Endothelial cell of umbilical vein (primary cell): Measurements from ENCODE around the gene SIVA1. TPM values are rescaled to one million over a fixed set of nuclear protein-coding genes. Genes with fewer than 3 reads are reported as not detected.

Source experiments
- BruUV-seq: library from RNA; stranded (reverse); fragments of 400-500 nt; replicated peaks from 2 replicates; lab custom pipeline; 2021; lab: Mats Ljungman, UMichigan
- CTCF ChIA-PET: fragments of 300-600, 350-600 bp; sonication (Branson Sonifier 250); formaldehyde crosslinking; loops from one replicate; lab custom pipeline; 2021; ENCODE audit warnings: antibody characterized with exemption, inconsistent platforms; lab: Charles Lee
- POLR2A ChIA-PET: fragments of 300-600, 350-600 bp; sonication (Branson Sonifier 250); formaldehyde crosslinking; loops from one replicate; lab custom pipeline; 2021; ENCODE audit warnings: antibody characterized with exemption, inconsistent platforms; lab: Charles Lee
- DNase-seq: peaks from one replicate; pipeline ENCODE4 v3.0.0-alpha.2; 2011; ENCODE audit warnings: low read depth, low spot score
- FAIRE-seq: peaks from 2 replicates; lab custom pipeline; 2011; peaks lifted over from hg19 to GRCh38; lab: Jason Lieb, UNC
- H2AFZ ChIP-seq: 2 replicates; pipeline ENCODE4 v1.6.0; 2012; ENCODE audit warnings: low read depth, low read length, control low read depth, inconsistent platforms
- H3K27ac ChIP-seq: 2 replicates; pipeline ENCODE4 v1.5.1; 2011; ENCODE audit warnings: low read depth, mild to moderate bottlenecking, control low read depth, low read length, moderate library complexity; ENCODE audit not compliant: insufficient read depth
- H3K27me3 ChIP-seq, 2 experiments: 2 replicates each; pipeline versions ENCODE4 v1.6.0 to v1.6.1; 2011; ENCODE audit warnings: low read length in 2 of 2, mixed read lengths in 1 of 2; ENCODE audit not compliant: control insufficient read depth in 2 of 2, insufficient read depth in 2 of 2
- H3K36me3 ChIP-seq, 2 experiments: 2 replicates in 1 of 2; 3 replicates in 1 of 2; pipeline ENCODE4 v1.5.1; 2011; ENCODE audit warnings: low read length in 2 of 2, mild to moderate bottlenecking in 1 of 2, moderate library complexity in 1 of 2; ENCODE audit not compliant: control insufficient read depth in 2 of 2, insufficient read depth in 2 of 2; ENCODE audit errors: extremely low read depth in 1 of 2
- H3K4me1 ChIP-seq: 3 replicates; pipeline ENCODE4 v1.5.1; 2011; ENCODE audit warnings: mild to moderate bottlenecking, low read length; ENCODE audit not compliant: control insufficient read depth, insufficient read depth; ENCODE audit errors: extremely low read depth
- H3K4me2 ChIP-seq: 2 replicates; pipeline ENCODE4 v1.6.1; 2011; ENCODE audit warnings: low read length, control low read depth, mixed read lengths; ENCODE audit not compliant: insufficient read depth
- H3K4me3 ChIP-seq, 3 experiments: fragments of 200-600 bp in 1 of 3; sonication (generic), shearing (Covaris generic) in 1 of 3; replicated peaks in 1 of 3; 2 replicates each; pipeline ENCODE4 v1.5.1; 2011 to 2016; ENCODE audit warnings: control low read depth in 3 of 3, low read length in 3 of 3, mild to moderate bottlenecking in 2 of 3, inconsistent platforms in 1 of 3, low read depth in 1 of 3, moderate library complexity in 1 of 3; ENCODE audit not compliant: insufficient read depth in 1 of 3
- H3K79me2 ChIP-seq: 2 replicates; pipeline ENCODE4 v1.6.0; 2012; ENCODE audit warnings: low read length, inconsistent platforms; ENCODE audit not compliant: control insufficient read depth, insufficient read depth
- H3K9ac ChIP-seq: replicated peaks from 2 replicates; pipeline ENCODE3; 2011; ENCODE audit warnings: low read length, control low read depth; ENCODE audit not compliant: insufficient read depth; ENCODE audit errors: extremely low read depth
- H3K9me1 ChIP-seq: replicated peaks from 3 replicates; pipeline ENCODE4 v1.6.0; 2011; ENCODE audit warnings: mild to moderate bottlenecking, low read length; ENCODE audit not compliant: control insufficient read depth, insufficient read depth; ENCODE audit errors: extremely low read depth
- H3K9me3 ChIP-seq: replicated peaks from 2 replicates; pipeline ENCODE4 v1.5.1; 2012; ENCODE audit warnings: low read length, inconsistent platforms; ENCODE audit not compliant: control insufficient read depth, insufficient read depth
- H4K20me1 ChIP-seq: replicated peaks from 2 replicates; pipeline ENCODE3; 2011; ENCODE audit warnings: mild to moderate bottlenecking, low read length; ENCODE audit not compliant: control insufficient read depth, insufficient read depth; ENCODE audit errors: extremely low read depth
- EZH2 ChIP-seq: IDR thresholded peaks from 2 replicates; pipeline ENCODE4 v1.6.1; 2012; ENCODE audit warnings: borderline replicate concordance, low read depth, mild to moderate bottlenecking, moderate library complexity, low read length, inconsistent platforms; ENCODE audit not compliant: severe bottlenecking
- FOS ChIP-seq: IDR thresholded peaks from 2 replicates; pipeline ENCODE4 v1.6.1; 2011; ENCODE audit warnings: mild to moderate bottlenecking, low read length, moderate library complexity, borderline replicate concordance; ENCODE audit not compliant: insufficient read depth
- GATA2 ChIP-seq: IDR thresholded peaks from 2 replicates; pipeline ENCODE4 v1.7.0; 2011; ENCODE audit warnings: low read depth, mild to moderate bottlenecking, moderate library complexity, mixed read lengths, low read length; ENCODE audit not compliant: insufficient read length, insufficient read depth
- JUN ChIP-seq: IDR thresholded peaks from 2 replicates; pipeline ENCODE4 v1.6.1; 2011; ENCODE audit warnings: borderline replicate concordance, low read depth; ENCODE audit not compliant: insufficient read length, insufficient read depth
- MAX ChIP-seq: IDR thresholded peaks from 2 replicates; pipeline ENCODE4 v1.6.1; 2011; ENCODE audit not compliant: insufficient read depth, insufficient read length
- MYC ChIP-seq: IDR thresholded peaks from one replicate; pipeline ENCODE4 v1.6.1; 2011; ENCODE audit warnings: mild to moderate bottlenecking, low read depth, low read length
- POLR2A ChIP-seq: IDR thresholded peaks from 2 replicates; pipeline ENCODE4 v1.6.1; 2012; ENCODE audit warnings: low read depth, mild to moderate bottlenecking, control low read depth, low read length
- POLR2AphosphoS5 ChIP-seq: IDR thresholded peaks from 2 replicates; pipeline ENCODE4 v1.6.1; 2012; ENCODE audit warnings: low read depth, mild to moderate bottlenecking, control low read depth, low read length, moderate library complexity; ENCODE audit not compliant: insufficient read depth
- dilution Hi-C: fragments of 300-500 bp; cut with MboI; formaldehyde crosslinking; loops from one replicate; pipeline ENCODE4 v1.15.0; 2019; ENCODE audit warnings: low sequenced_read_pairs; ENCODE audit not compliant: extremely low pct_ligation_motif_present
- intact Hi-C: fragments of 100-400 bp; cut with micrococcal nuclease; formaldehyde crosslinking; loops from one replicate; pipeline ENCODE4 v1.10.0; 2022
- polyA plus RNA-seq, 4 experiments: library from polyadenylated mRNA; depleted of rRNA in 3 of 4; stranded (reverse) in 3 of 4; unstranded in 1 of 4; fragments of >200 nt; gene quantifications; 2 replicates each; pipeline versions ENCODE4 v1.2.1 to v1.2.3, GENCODE V29; 2011 to 2012; ENCODE audit warnings: missing spikeins in 1 of 4
- total RNA-seq: library from RNA; stranded (reverse); gene quantifications from 2 replicates; pipeline ENCODE4 v1.2.3, GENCODE V29; 2021
- TF ChIP-seq, protein P1 (sequence below), 2 donors: IDR thresholded peaks; 1 replicate in 1 of 2; 2 replicates in 1 of 2; pipeline ENCODE4 v1.5.1; 2011; ENCODE audit warnings: low read length in 2 of 2, mild to moderate bottlenecking in 2 of 2, moderate library complexity in 2 of 2, control low read depth in 1 of 2, inconsistent platforms in 1 of 2, low read depth in 1 of 2; ENCODE audit not compliant: insufficient read depth in 1 of 2; ENCODE audit errors: extremely low read depth in 1 of 2

Gene SIVA1
- total and polyA plus RNA-seq, 2 donors (not counting 3 experiments of a cell fraction or from before 2014, with no cell fraction given) = 101 to 299 TPM

DNA sequence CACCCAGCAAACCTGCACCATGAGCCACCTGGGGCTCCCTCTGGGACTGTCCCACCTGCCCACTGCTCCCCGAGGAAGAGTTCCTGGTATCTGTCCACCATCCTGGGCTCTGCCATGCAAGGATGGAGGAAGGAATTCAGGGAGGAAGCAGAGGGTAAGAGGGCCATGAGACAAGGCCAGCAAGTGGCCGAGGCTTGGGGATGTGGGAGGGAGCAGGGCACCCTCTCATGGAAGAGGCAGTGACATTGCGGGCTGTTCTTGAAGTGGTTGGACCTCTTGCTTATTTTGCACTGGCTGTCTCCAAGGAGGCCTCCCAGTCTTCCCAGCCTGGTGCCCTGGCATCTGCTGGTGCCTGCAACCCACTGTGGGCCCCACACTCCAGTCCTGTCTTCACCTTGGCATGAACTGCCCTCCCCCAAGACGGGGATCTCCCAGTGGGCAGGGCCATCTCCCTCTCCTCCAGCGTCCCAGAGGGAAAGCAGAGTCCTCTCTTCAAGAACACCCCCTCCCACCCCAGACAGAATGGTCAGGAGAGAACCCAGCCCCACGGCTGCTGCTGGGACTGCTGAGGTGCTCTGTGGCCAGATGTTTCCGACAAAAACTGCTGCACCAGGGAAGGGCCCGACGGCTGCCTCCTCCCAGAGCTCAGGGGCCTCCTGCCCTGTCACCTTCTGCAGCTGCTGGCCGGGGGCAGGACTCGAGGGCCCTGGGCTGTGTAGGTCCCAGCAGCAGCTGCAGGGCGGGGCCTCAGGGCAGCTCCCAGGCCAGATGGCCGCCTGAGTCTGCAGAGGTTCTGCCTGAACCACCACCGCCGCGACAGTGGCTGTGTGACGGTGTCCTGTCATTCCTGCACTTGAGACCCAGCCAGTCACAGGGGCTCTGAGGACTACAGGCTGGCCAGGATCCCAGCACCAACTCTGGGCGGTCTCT, 44.4 kb downstream of the SIVA1 start:
- Histone ChIP-seq H3K27me3 (no peaks in the 10 kb centered on the region), H3K79me2 (peaks cover 26% of the 10 kb centered on the region), H3K9ac (no peak overlapping the region), H3K4me2 (no peak overlapping the region), H2AFZ (no peak overlapping the region), H3K4me3 (no peak overlapping the region), H3K4me1 (peaks cover 14% of the 10 kb centered on the region), H3K9me1 (no peaks in the 10 kb centered on the region), H3K36me3 (no peaks in the 10 kb centered on the region), H3K27ac (no peak overlapping the region), H3K9me3 (no peaks in the 10 kb centered on the region), H4K20me1 (no peaks in the 10 kb centered on the region)
- no peak for FAIRE-seq
- ChIA-PET CTCF (no interaction called here), POLR2A (no interaction called here)
- no peak for DNase-seq
- dilution Hi-C loops = no loop called here
- intact Hi-C loops = no loop called here
- TF ChIP-seq JUN (no peak), MYC (no peak), EZH2 (no peak), POLR2AphosphoS5 (no peak), POLR2A (no peak), GATA2 (no peak), FOS (no peak), MAX (no peak)
- TF ChIP-seq, protein P1, sequence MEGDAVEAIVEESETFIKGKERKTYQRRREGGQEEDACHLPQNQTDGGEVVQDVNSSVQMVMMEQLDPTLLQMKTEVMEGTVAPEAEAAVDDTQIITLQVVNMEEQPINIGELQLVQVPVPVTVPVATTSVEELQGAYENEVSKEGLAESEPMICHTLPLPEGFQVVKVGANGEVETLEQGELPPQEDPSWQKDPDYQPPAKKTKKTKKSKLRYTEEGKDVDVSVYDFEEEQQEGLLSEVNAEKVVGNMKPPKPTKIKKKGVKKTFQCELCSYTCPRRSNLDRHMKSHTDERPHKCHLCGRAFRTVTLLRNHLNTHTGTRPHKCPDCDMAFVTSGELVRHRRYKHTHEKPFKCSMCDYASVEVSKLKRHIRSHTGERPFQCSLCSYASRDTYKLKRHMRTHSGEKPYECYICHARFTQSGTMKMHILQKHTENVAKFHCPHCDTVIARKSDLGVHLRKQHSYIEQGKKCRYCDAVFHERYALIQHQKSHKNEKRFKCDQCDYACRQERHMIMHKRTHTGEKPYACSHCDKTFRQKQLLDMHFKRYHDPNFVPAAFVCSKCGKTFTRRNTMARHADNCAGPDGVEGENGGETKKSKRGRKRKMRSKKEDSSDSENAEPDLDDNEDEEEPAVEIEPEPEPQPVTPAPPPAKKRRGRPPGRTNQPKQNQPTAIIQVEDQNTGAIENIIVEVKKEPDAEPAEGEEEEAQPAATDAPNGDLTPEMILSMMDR (IDR thresholded peaks at IDR 0.05; ENCODE audit: extremely low read depth in 1 of 2, insufficient read depth in 1 of 2, low read depth in 1 of 2, low read length in 2 of 2) = no peak
- no TSS peak for BruUV-seq
